Esophagus muscularis mucosa (tissue), 4 donors: ENCODE data around the gene SSX4B.

ENCODE experiments used
- EP300 ChIP-seq: sonication (generic); formaldehyde crosslinking; IDR thresholded peaks from one replicate; pipeline ENCODE4 v1.6.1; 2017; ENCODE audit warnings: antibody characterized with exemption
- POLR2AphosphoS5 ChIP-seq, 2 donors: sonication (generic); formaldehyde crosslinking; IDR thresholded peaks; one replicate each; pipeline ENCODE4 v1.6.1; 2017; ENCODE audit warnings: antibody characterized with exemption in 2 of 2
- TF ChIP-seq, protein P1 (sequence below), 3 experiments: fragments of 200-600 bp in 2 of 3; fragments of 450-650 bp in 1 of 3; sonication (generic) in 2 of 3; IDR thresholded peaks; one replicate each; pipeline ENCODE4 v1.5.1; 2017 to 2019; ENCODE audit warnings: antibody characterized with exemption in 3 of 3, mild to moderate bottlenecking in 2 of 3, moderate library complexity in 1 of 3

DNA sequence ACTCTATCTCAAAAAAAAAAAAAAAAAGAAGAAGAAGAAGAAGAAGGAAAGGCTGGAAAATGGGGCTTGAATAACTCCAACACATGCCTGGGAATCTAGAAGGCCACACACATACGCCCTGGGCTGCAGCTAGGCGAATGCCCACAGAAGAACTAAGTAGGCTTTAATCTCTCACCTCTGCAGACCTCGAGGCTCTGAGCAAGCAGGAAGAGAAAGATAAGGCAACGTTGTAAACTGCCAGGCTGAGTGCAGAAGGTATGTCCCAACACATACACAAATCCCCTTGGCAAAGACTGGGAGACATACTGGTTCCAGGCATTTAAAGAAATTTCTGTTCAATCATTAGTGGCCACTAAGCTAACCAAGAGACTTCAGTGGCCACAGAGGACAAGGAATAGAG, 39.9 kb upstream of the SSX4B start:
- TF ChIP-seq POLR2AphosphoS5 (IDR thresholded peaks at IDR 0.05) (no peak), EP300 (no peak)
- TF ChIP-seq, protein P1, sequence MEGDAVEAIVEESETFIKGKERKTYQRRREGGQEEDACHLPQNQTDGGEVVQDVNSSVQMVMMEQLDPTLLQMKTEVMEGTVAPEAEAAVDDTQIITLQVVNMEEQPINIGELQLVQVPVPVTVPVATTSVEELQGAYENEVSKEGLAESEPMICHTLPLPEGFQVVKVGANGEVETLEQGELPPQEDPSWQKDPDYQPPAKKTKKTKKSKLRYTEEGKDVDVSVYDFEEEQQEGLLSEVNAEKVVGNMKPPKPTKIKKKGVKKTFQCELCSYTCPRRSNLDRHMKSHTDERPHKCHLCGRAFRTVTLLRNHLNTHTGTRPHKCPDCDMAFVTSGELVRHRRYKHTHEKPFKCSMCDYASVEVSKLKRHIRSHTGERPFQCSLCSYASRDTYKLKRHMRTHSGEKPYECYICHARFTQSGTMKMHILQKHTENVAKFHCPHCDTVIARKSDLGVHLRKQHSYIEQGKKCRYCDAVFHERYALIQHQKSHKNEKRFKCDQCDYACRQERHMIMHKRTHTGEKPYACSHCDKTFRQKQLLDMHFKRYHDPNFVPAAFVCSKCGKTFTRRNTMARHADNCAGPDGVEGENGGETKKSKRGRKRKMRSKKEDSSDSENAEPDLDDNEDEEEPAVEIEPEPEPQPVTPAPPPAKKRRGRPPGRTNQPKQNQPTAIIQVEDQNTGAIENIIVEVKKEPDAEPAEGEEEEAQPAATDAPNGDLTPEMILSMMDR (IDR thresholded peaks at IDR 0.05), result no peak
